HepG2 (cell line): Measurements from ENCODE around the gene ANKS3. TPM values are rescaled to one million over a fixed set of nuclear protein-coding genes. Genes with fewer than 3 reads are reported as not detected.

Experiments
- ATF2 ChIP-seq: sonication (generic); formaldehyde crosslinking; IDR thresholded peaks from 2 replicates; pipeline ENCODE4 v1.4.0; 2020; ENCODE audit warnings: missing genetic modification reagents
- MYC ChIP-seq: sonication (generic); formaldehyde crosslinking; IDR thresholded peaks from 2 replicates; pipeline ENCODE4 v1.9.0; 2021; ENCODE audit warnings: missing genetic modification reagents, borderline replicate concordance
- PPARG ChIP-seq: conservative IDR thresholded peaks from 2 replicates; pipeline ENCODE4 v1.6.1; 2016; ENCODE audit warnings: missing biosample characterization, missing genetic modification reagents
- RXRA ChIP-seq: sonication (generic); formaldehyde crosslinking; IDR thresholded peaks from 2 replicates; pipeline ENCODE4 v1.5.1; 2020; ENCODE audit warnings: missing genetic modification reagents
- ZBTB26 ChIP-seq: IDR thresholded peaks from 2 replicates; pipeline ENCODE4 v1.6.1; 2016; ENCODE audit warnings: missing compliant biosample characterization, missing genetic modification reagents, borderline replicate concordance
- ZBTB33 ChIP-seq: sonication (generic); formaldehyde crosslinking; IDR thresholded peaks from 2 replicates; pipeline ENCODE4 v1.4.0; 2020; ENCODE audit warnings: missing genetic modification reagents
- ZNF687 ChIP-seq: sonication (generic); formaldehyde crosslinking; IDR thresholded peaks from 2 replicates; pipeline ENCODE4 v1.5.1; 2020; ENCODE audit warnings: mild to moderate bottlenecking, missing genetic modification reagents, moderate library complexity
- ZNF720 ChIP-seq: sonication (generic); formaldehyde crosslinking; IDR thresholded peaks from 2 replicates; pipeline ENCODE4 v1.4.0; 2020; ENCODE audit warnings: missing genetic modification reagents
- polyA plus RNA-seq, 8 experiments: library from polyadenylated mRNA; depleted of rRNA in 3 of 8; stranded (reverse) in 7 of 8; unstranded in 1 of 8; fragments of >200 nt; fragmentation: Illumina TruSeq in 4 of 8; extraction: Trizol in 4 of 8; gene quantifications; 2 replicates each; pipeline versions ENCODE4 v1.2.1 to v1.2.3, GENCODE V29; 2011 to 2016; ENCODE audit warnings: low read depth in 4 of 8, missing spikeins in 1 of 8, mixed read lengths in 1 of 8; ENCODE audit not compliant: insufficient read depth in 1 of 8
- total RNA-seq, 5 experiments: library from RNA; depleted of rRNA; stranded (reverse); fragments of >200 nt; fragmentation: Illumina TruSeq; extraction: Trizol; gene quantifications; 2 replicates each; pipeline ENCODE4 v1.2.3, GENCODE V29; 2016; ENCODE audit warnings: low read depth in 1 of 5

Gene ANKS3
- total and polyA plus RNA-seq, 2 of the 13 experiments (the other 11 are each of a cell fraction or from before 2014, with no cell fraction given): 11.4 to 15.9 TPM

- TF ChIP-seq ATF2 (CRISPR knock-in tag): 0 out of 2 replicates have a peak, but pooled peaks have one; percentile 37
- peak; percentile 36; the same call in 1 of the 2 replicates for TF ChIP-seq RXRA
- TF ChIP-seq ZNF687 (CRISPR knock-in tag): peak; percentile 82
- peak; percentile 87 for TF ChIP-seq ZBTB33
- peak; percentile 24; the same call in 1 of the 2 replicates for TF ChIP-seq PPARG
- TF ChIP-seq ZNF720 (CRISPR knock-in tag): 0 out of 2 replicates have a peak, but pooled peaks have one; percentile 52
- TF ChIP-seq ZBTB26 (CRISPR knock-in tag): peak; percentile 86
- peak; percentile 77; the same call in 1 of the 2 replicates for TF ChIP-seq MYC (CRISPR knock-in tag)
- TF ChIP-seq, all 625 proteins: peak for 60; not testable (repeated sequence) for 565
Measured at GRCh38 chr16:4650443-4651074, 83.5 kb downstream of the ANKS3 start (continued).
